ENCODE data around the gene GLOD4. TPM values are rescaled to one million over a fixed set of nuclear protein-coding genes. Genes with fewer than 3 reads are reported as not detected.

The GLOD4 gene
- total RNA-seq, 6 experiments from 2014 or later = 34.6 to 66.4 (median 39.9) TPM

DNA sequence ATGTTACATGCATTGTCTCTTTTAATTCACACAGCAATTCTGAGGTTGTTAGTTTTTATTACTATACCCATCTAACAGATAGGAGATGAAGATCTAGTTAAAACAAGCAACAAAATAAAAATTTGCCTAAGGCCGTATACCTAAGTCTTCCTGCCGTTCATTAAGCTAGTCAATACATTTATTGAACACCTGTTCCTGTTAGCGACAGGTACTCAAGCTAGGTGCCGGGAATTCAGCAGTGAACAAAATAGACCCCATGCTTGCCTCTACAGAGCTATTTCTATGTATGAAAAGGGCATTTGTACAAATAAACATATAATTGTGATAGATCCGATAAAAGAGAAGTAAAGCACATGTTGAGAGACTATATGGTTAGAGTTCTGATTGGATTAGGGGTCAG is 64.0 kb downstream of the GLOD4 start:
- no peak for TF ChIP-seq POLR2A (IDR thresholded peaks at IDR 0.05)
- ATAC-seq (no peak), DNase-seq (no peak)
- no peaks in the 10 kb centered on the region for H3K9me3 ChIP-seq
- intact Hi-C loops (cut with DNase I) = no loop called here
- no peak overlapping the region for H3K27ac ChIP-seq
- peaks cover 0 to 23% (median 11%) of the 10 kb centered on the region in 4 donors for H3K4me1 ChIP-seq
- 87% methylated on average over 5 of the region's 5 CpGs for WGBS (ENCODE audit: insufficient coverage, low coverage, low lambda C conversion rate, missing lambda C conversion rate)
- no peaks in the 10 kb centered on the region for H3K27me3 ChIP-seq
- H3K4me3 ChIP-seq = no peak overlapping the region
- H3K36me3 ChIP-seq = no peaks in the 10 kb centered on the region

Other genes with a start within 250 kb of the GLOD4 start
- 10 to 100 TPM; 17.9 to 35.1 (median 28.2) TPM for gene VPS53, start 67.4 kb downstream of the GLOD4 start, total RNA-seq
- 10 to 100 TPM in 1 of 6 experiments, 1 to 10 TPM in 3, under 1 TPM in 2; 0.59 to 11.5 (median 1.6) TPM for gene TLCD3A, start 49.7 kb downstream of the GLOD4 start, total RNA-seq
- 10 to 100 TPM in 1 of 6 experiments, 1 to 10 TPM in 5; 7.1 to 10.1 (median 8.0) TPM for gene GEMIN4, start 30.0 kb downstream of the GLOD4 start, total RNA-seq
- gene MRM3, start 73 bp upstream of the GLOD4 start, total RNA-seq = 10 to 100 TPM in 5 of 6 experiments, 1 to 10 TPM in 1; 10.0 to 18.1 (median 13.4) TPM
- 1 to 10 TPM; 2.7 to 9.5 (median 8.0) TPM for gene NXN, start 197.5 kb upstream of the GLOD4 start, total RNA-seq
- 1 to 10 TPM; 3.9 to 6.5 (median 4.1) TPM for gene TIMM22, start 214.8 kb upstream of the GLOD4 start, total RNA-seq